Osteocyte (in vitro differentiated cells): ENCODE measurements around the gene IL1RAPL1. TPM values are rescaled to one million over a fixed set of nuclear protein-coding genes. Genes with fewer than 3 reads are reported as not detected.
A peak's percentile ranks its signal among the peaks of the same experiment; 100 is the strongest.
"Not testable (repeated sequence)": the region's sequence is repeated elsewhere in the genome, so short reads cannot be mapped to it uniquely, and the experiment has no call there.

Experiments
- DNase-seq: peaks from one replicate; pipeline ENCODE4 v3.0.0; 2021; ENCODE audit warnings: mixed read lengths; ENCODE audit not compliant: unreplicated experiment; ENCODE audit errors: extremely low spot score
- H3K27ac Mint-ChIP-seq: one replicate; pipeline ENCODE4 v1.8.0; 2021; ENCODE audit warnings: mild to moderate bottlenecking, mixed read lengths; ENCODE audit not compliant: unreplicated experiment
- H3K27me3 Mint-ChIP-seq: one replicate; pipeline ENCODE4 v1.8.0; 2021; ENCODE audit warnings: mixed read lengths; ENCODE audit not compliant: unreplicated experiment
- H3K36me3 Mint-ChIP-seq: one replicate; pipeline ENCODE4 v1.8.0; 2021; ENCODE audit warnings: mixed read lengths; ENCODE audit not compliant: unreplicated experiment
- H3K4me1 Mint-ChIP-seq: one replicate; pipeline ENCODE4 v1.8.0; 2021; ENCODE audit warnings: mixed read lengths; ENCODE audit not compliant: unreplicated experiment
- H3K4me3 Mint-ChIP-seq: one replicate; pipeline ENCODE4 v1.8.0; 2021; ENCODE audit warnings: mild to moderate bottlenecking, moderate library complexity, mixed read lengths; ENCODE audit not compliant: unreplicated experiment
- H3K9me3 Mint-ChIP-seq: one replicate; pipeline ENCODE4 v1.8.0; 2021; ENCODE audit warnings: mixed read lengths; ENCODE audit not compliant: unreplicated experiment
- total RNA-seq: library from RNA; stranded (reverse); gene quantifications from 2 replicates; pipeline ENCODE4 v1.2.1, GENCODE V29; 2021
- TF ChIP-seq, protein P1 (sequence below): fragments of 200-600 bp; sonication (generic); IDR thresholded peaks from 2 replicates; pipeline ENCODE4 v1.5.0; 2021; ENCODE audit warnings: antibody characterized with exemption, mild to moderate bottlenecking, moderate library complexity

IL1RAPL1 gene
- total RNA-seq, 1 donor from 2014 or later: not detected

DNA sequence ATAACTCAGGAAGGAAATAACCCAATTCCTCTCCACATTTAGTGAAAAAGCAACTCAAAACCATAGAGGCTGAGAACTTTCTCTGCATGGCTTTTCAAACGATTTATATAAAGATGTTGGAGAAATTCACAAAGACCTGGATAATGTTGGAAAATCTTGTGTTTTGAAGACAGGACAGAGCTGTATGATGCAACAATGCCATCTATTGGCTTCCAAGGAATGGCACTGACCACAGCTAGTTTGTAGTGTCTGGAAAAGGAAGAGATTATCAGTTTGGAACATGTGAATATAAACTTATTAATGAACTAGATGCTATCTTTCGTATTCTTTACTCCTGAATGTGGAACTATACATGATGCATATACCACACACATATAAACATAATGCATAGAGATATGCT is 503.6 kb downstream of the IL1RAPL1 start:
- TF ChIP-seq, protein P1, sequence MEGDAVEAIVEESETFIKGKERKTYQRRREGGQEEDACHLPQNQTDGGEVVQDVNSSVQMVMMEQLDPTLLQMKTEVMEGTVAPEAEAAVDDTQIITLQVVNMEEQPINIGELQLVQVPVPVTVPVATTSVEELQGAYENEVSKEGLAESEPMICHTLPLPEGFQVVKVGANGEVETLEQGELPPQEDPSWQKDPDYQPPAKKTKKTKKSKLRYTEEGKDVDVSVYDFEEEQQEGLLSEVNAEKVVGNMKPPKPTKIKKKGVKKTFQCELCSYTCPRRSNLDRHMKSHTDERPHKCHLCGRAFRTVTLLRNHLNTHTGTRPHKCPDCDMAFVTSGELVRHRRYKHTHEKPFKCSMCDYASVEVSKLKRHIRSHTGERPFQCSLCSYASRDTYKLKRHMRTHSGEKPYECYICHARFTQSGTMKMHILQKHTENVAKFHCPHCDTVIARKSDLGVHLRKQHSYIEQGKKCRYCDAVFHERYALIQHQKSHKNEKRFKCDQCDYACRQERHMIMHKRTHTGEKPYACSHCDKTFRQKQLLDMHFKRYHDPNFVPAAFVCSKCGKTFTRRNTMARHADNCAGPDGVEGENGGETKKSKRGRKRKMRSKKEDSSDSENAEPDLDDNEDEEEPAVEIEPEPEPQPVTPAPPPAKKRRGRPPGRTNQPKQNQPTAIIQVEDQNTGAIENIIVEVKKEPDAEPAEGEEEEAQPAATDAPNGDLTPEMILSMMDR: peak; percentile 27
- no peaks in the 10 kb centered on the region for H3K9me3 Mint-ChIP-seq
- DNase-seq: no peak
- H3K4me3 Mint-ChIP-seq: no peak overlapping the region
- H3K4me1 Mint-ChIP-seq: no peaks in the 10 kb centered on the region
- H3K27me3 Mint-ChIP-seq: no peaks in the 10 kb centered on the region
- no peak overlapping the region for H3K27ac Mint-ChIP-seq
- no peaks in the 10 kb centered on the region for H3K36me3 Mint-ChIP-seq

DNA sequence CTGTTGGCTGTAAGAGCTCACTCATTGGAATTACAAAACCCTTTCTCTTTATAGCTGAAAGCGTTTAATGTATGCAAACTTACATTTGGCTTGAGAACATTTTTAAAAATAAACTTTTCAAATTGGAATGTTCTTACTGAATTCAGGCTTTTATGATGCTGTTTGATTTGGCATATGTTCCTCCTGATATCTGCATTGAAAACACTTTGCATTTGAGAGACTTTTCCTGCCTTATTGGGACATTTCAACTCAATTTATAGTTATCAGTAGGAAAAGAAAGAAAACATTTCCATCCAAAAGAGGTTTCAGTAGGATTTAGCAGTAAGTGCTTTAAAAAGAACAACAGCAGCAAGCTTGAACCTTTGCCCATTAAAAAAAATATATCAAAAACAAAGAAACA is 520.0 kb downstream of the IL1RAPL1 start:
- no peak for DNase-seq
- Mint-ChIP-seq H3K27ac (no peak overlapping the region), H3K4me1 (no peaks in the 10 kb centered on the region), H3K9me3 (peaks cover 4% of the 10 kb centered on the region), H3K27me3 (no peaks in the 10 kb centered on the region), H3K36me3 (no peaks in the 10 kb centered on the region), H3K4me3 (no peak overlapping the region)
- TF ChIP-seq, protein P1: no peak

DNA sequence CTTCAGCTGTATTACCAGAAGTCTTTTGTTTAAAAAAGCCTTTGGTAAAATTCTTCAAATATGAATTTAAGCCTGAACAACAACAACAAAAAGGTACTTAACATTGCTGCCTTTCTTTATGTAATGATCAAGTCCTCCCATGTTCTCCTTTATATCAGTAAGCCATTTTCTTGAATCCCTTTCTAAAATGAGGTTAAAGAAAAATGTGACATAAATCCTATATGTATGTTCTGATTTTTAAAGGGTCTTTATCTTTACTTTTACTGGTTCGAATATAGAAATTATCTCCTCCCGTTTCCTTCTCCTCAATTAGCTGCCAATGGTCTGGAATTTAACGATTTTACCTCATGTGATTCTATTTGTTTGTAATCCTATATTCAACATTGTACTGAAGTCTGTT is 522.8 kb downstream of the IL1RAPL1 start:
- Mint-ChIP-seq H3K27me3 (no peaks in the 10 kb centered on the region), H3K4me1 (no peaks in the 10 kb centered on the region), H3K4me3 (no peak overlapping the region), H3K36me3 (no peaks in the 10 kb centered on the region), H3K27ac (no peak overlapping the region), H3K9me3 (no peaks in the 10 kb centered on the region)
- TF ChIP-seq, protein P1: no peak
- no peak for DNase-seq

DNA sequence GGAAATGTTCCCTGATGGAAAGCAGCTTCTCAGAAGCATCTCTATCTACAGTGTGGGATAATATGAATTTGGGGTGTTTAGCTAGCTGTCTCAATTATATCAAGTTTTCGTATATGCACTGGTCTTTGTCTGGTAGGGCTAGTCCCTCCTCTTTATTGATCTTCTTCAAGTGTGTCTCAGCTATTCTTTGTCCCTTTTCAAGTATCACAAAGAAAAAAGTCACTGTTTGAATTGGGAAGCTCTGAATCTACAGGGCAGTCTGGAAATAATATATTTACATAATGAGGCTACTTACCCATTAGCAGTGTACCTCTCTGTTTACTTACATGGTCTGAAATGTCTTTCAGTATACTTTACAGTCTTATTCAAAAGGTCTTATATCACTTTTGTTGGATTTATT is 526.0 kb downstream of the IL1RAPL1 start:
- TF ChIP-seq, protein P1: no peak

DNA sequence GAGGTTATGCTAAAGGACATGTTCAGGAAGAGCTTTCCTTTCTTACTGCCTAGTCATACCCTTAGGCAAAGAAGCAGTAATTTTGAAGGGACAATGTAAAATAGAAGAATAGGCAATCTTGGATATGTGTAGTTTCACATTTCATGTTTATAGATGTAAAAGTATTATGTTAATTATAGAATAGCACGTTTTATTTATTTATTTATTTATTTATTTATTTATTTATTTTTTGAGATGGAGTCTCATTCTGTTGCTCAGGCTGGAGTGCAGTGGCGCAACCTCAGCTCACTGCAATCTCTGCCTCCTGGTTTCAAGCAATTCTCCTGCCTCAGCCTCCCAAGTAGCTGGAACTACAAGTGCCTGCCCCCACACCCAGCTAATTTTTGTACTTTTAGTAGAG is 535.6 kb downstream of the IL1RAPL1 start:
- not testable (repeated sequence) for H3K27ac Mint-ChIP-seq, H3K27me3 Mint-ChIP-seq, H3K9me3 Mint-ChIP-seq, H3K4me1 Mint-ChIP-seq, H3K4me3 Mint-ChIP-seq, H3K36me3 Mint-ChIP-seq, DNase-seq

More for the DNA sequence above, 526.0 kb downstream of the IL1RAPL1 start:
- Mint-ChIP-seq H3K4me3 (no peak overlapping the region), H3K9me3 (no peaks in the 10 kb centered on the region), H3K4me1 (no peaks in the 10 kb centered on the region), H3K36me3 (no peaks in the 10 kb centered on the region), H3K27me3 (no peaks in the 10 kb centered on the region), H3K27ac (no peak overlapping the region)
- DNase-seq: no peak

DNA sequence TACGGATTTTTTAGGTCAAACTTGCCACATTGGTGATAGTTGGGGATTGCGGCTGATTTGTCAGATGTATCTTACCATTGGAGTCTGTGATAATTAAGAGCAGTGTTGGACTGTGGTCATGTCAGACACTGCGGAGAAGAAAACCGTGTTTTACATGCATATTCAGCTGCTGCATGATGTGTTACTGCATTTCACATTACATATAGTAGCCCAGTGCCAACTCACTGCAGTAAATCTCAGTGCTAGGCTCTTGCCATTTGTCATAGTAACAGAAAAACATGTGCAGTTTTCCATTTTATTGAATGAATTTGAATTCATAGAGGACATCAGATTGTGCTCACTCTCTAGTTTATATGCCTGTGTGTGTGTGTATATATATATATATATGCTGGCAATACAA is 543.7 kb downstream of the IL1RAPL1 start:
- Mint-ChIP-seq H3K9me3 (no peaks in the 10 kb centered on the region), H3K4me1 (no peaks in the 10 kb centered on the region)
- TF ChIP-seq, protein P1: no peak

More for the DNA sequence above, 543.7 kb downstream of the IL1RAPL1 start:
- Mint-ChIP-seq H3K36me3 (no peaks in the 10 kb centered on the region), H3K27me3 (no peaks in the 10 kb centered on the region), H3K27ac (no peak overlapping the region), H3K4me3 (no peak overlapping the region)
- DNase-seq: no peak
